Sigmoid colon (tissue), 4 donors: ENCODE measurements around the gene NUP85.

Experiments
- EP300 ChIP-seq, 4 donors: sonication (generic); formaldehyde crosslinking; IDR thresholded peaks; one replicate each; pipeline ENCODE4 v1.6.1; 2017; ENCODE audit warnings: antibody characterized with exemption in 4 of 4
- POLR2A ChIP-seq, 2 donors: fragments of 450-650 bp; IDR thresholded peaks; one replicate each; pipeline ENCODE4 v1.6.1; 2016; ENCODE audit warnings: antibody characterized with exemption in 2 of 2, mild to moderate bottlenecking in 2 of 2, moderate library complexity in 2 of 2
- POLR2AphosphoS5 ChIP-seq, 4 donors: sonication (generic); formaldehyde crosslinking; IDR thresholded peaks; one replicate each; pipeline ENCODE4 v1.6.1; 2017; ENCODE audit warnings: antibody characterized with exemption in 4 of 4
- TF ChIP-seq, protein P1 (sequence below), 4 experiments: fragments of 450-650 bp in 3 of 4; fragments of 200-600 bp in 1 of 4; IDR thresholded peaks; one replicate each; pipeline ENCODE4 v1.5.1; 2016 to 2019; ENCODE audit warnings: antibody characterized with exemption in 4 of 4, mild to moderate bottlenecking in 3 of 4, moderate library complexity in 2 of 4

DNA sequence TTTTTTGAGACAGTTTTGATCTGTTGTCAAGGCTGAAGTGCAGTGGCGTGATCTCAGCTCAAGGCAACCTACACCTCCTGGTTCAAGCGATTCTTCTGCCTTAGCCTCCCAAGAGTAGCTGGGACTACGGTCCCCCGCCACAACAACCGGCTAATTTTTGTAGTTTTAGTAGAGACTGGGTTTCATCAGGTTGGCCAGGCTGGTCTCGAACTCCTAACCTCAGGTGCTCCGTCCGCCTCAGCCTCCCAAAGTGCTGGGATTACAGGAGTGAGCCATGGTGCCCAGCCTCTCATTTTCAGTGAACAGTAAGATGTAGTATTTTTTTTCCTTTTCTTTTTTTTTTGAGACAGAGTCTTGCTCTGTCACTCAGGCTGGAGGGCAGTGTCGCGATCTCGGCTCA, 30.5 kb upstream of the NUP85 start:
- TF ChIP-seq POLR2AphosphoS5 (IDR thresholded peaks at IDR 0.05), result no peak
- TF ChIP-seq, protein P1, sequence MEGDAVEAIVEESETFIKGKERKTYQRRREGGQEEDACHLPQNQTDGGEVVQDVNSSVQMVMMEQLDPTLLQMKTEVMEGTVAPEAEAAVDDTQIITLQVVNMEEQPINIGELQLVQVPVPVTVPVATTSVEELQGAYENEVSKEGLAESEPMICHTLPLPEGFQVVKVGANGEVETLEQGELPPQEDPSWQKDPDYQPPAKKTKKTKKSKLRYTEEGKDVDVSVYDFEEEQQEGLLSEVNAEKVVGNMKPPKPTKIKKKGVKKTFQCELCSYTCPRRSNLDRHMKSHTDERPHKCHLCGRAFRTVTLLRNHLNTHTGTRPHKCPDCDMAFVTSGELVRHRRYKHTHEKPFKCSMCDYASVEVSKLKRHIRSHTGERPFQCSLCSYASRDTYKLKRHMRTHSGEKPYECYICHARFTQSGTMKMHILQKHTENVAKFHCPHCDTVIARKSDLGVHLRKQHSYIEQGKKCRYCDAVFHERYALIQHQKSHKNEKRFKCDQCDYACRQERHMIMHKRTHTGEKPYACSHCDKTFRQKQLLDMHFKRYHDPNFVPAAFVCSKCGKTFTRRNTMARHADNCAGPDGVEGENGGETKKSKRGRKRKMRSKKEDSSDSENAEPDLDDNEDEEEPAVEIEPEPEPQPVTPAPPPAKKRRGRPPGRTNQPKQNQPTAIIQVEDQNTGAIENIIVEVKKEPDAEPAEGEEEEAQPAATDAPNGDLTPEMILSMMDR (IDR thresholded peaks at IDR 0.05), result no peak
- TF ChIP-seq EP300 (IDR thresholded peaks at IDR 0.05), result no peak
- TF ChIP-seq POLR2A (IDR thresholded peaks at IDR 0.05), result no peak
